Measurements from ENCODE around the gene RASL10A. TPM values are rescaled to one million over a fixed set of nuclear protein-coding genes. Genes with fewer than 3 reads are reported as not detected.

Gene RASL10A
- total and polyA plus RNA-seq, 9 of the 15 experiments (the other 6 are each of a cell fraction or from before 2014, with no cell fraction given): 0.17 to 1.2 (median 0.45) TPM; not detected in 3

DNA sequence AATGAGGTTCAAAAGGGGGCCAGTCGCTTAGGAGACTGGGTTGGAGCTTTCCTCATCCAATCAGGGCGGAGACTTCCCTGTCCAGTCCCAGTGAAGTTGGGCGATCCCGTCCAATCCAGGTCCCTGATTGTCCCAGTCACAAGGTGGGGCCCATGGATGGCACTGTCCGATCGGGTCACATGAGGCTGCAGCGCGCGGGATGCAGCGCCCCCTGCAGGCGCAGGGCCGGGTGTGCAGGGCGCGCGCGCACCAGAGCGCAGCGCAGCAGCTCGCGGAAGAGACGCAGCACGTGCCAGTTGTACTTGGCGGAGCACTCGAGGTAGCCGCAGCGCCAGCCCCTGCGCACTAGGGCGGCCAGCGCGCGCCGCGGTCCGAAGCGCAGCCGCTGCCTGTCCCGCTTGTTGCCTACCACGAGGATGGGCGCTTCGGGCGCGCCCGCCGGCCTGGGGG, 2.3 kb downstream of the RASL10A start (continued):
- TF ChIP-seq, protein P1, sequence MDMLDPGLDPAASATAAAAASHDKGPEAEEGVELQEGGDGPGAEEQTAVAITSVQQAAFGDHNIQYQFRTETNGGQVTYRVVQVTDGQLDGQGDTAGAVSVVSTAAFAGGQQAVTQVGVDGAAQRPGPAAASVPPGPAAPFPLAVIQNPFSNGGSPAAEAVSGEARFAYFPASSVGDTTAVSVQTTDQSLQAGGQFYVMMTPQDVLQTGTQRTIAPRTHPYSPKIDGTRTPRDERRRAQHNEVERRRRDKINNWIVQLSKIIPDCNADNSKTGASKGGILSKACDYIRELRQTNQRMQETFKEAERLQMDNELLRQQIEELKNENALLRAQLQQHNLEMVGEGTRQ (CRISPR knock-in tag; IDR thresholded peaks at IDR 0.05): peak; percentile 47
- 0 out of 2 replicates have a peak, but pooled peaks have one; percentile 27 for TF ChIP-seq NFIC (IDR thresholded peaks at IDR 0.05)
- TF ChIP-seq MCM3 (IDR thresholded peaks at IDR 0.05): no peak
- no peak for TF ChIP-seq ZNF12 (CRISPR knock-in tag; IDR thresholded peaks at IDR 0.05)
- TF ChIP-seq, protein P2, sequence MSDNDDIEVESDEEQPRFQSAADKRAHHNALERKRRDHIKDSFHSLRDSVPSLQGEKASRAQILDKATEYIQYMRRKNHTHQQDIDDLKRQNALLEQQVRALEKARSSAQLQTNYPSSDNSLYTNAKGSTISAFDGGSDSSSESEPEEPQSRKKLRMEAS (CRISPR knock-in tag; IDR thresholded peaks at IDR 0.05): no peak
- TF ChIP-seq, protein P3, sequence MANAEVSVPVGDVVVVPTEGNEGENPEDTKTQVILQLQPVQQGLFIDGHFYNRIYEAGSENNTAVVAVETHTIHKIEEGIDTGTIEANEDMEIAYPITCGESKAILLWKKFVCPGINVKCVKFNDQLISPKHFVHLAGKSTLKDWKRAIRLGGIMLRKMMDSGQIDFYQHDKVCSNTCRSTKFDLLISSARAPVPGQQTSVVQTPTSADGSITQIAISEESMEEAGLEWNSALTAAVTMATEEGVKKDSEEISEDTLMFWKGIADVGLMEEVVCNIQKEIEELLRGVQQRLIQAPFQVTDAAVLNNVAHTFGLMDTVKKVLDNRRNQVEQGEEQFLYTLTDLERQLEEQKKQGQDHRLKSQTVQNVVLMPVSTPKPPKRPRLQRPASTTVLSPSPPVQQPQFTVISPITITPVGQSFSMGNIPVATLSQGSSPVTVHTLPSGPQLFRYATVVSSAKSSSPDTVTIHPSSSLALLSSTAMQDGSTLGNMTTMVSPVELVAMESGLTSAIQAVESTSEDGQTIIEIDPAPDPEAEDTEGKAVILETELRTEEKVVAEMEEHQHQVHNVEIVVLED (CRISPR knock-in tag; IDR thresholded peaks at IDR 0.05): no peak
- TF ChIP-seq KDM5B (IDR thresholded peaks at IDR 0.05; ENCODE audit: insufficient replicate concordance, low read depth, low read length): no peak
- TF ChIP-seq, protein P4, sequence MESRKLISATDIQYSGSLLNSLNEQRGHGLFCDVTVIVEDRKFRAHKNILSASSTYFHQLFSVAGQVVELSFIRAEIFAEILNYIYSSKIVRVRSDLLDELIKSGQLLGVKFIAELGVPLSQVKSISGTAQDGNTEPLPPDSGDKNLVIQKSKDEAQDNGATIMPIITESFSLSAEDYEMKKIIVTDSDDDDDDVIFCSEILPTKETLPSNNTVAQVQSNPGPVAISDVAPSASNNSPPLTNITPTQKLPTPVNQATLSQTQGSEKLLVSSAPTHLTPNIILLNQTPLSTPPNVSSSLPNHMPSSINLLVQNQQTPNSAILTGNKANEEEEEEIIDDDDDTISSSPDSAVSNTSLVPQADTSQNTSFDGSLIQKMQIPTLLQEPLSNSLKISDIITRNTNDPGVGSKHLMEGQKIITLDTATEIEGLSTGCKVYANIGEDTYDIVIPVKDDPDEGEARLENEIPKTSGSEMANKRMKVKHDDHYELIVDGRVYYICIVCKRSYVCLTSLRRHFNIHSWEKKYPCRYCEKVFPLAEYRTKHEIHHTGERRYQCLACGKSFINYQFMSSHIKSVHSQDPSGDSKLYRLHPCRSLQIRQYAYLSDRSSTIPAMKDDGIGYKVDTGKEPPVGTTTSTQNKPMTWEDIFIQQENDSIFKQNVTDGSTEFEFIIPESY (CRISPR knock-in tag; IDR thresholded peaks at IDR 0.05): peak; percentile 100
- TF ChIP-seq, protein P5, sequence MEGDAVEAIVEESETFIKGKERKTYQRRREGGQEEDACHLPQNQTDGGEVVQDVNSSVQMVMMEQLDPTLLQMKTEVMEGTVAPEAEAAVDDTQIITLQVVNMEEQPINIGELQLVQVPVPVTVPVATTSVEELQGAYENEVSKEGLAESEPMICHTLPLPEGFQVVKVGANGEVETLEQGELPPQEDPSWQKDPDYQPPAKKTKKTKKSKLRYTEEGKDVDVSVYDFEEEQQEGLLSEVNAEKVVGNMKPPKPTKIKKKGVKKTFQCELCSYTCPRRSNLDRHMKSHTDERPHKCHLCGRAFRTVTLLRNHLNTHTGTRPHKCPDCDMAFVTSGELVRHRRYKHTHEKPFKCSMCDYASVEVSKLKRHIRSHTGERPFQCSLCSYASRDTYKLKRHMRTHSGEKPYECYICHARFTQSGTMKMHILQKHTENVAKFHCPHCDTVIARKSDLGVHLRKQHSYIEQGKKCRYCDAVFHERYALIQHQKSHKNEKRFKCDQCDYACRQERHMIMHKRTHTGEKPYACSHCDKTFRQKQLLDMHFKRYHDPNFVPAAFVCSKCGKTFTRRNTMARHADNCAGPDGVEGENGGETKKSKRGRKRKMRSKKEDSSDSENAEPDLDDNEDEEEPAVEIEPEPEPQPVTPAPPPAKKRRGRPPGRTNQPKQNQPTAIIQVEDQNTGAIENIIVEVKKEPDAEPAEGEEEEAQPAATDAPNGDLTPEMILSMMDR (IDR thresholded peaks at IDR 0.05 in 2 of 3, conservative IDR thresholded peaks at IDR 0.05 in 1 of 3; ENCODE audit: insufficient read depth in 2 of 3, low read depth in 1 of 3, low read length in 3 of 3): peak; percentile 24 to 53 (median 51); a peak in 4 of 6 replicates
- no peak for TF ChIP-seq ZNF23 (CRISPR knock-in tag; IDR thresholded peaks at IDR 0.05)
- TF ChIP-seq RBFOX2 (IDR thresholded peaks at IDR 0.05; ENCODE audit: low read depth, low read length): peak; percentile 37; the same call in 1 of the 2 replicates
- TF ChIP-seq SMC3 (conservative IDR thresholded peaks at IDR 0.05; ENCODE audit: insufficient read depth, low read depth, low read length): no peak
- no peak for TF ChIP-seq OTX1 (CRISPR knock-in tag; IDR thresholded peaks at IDR 0.05)
- TF ChIP-seq, protein P6, sequence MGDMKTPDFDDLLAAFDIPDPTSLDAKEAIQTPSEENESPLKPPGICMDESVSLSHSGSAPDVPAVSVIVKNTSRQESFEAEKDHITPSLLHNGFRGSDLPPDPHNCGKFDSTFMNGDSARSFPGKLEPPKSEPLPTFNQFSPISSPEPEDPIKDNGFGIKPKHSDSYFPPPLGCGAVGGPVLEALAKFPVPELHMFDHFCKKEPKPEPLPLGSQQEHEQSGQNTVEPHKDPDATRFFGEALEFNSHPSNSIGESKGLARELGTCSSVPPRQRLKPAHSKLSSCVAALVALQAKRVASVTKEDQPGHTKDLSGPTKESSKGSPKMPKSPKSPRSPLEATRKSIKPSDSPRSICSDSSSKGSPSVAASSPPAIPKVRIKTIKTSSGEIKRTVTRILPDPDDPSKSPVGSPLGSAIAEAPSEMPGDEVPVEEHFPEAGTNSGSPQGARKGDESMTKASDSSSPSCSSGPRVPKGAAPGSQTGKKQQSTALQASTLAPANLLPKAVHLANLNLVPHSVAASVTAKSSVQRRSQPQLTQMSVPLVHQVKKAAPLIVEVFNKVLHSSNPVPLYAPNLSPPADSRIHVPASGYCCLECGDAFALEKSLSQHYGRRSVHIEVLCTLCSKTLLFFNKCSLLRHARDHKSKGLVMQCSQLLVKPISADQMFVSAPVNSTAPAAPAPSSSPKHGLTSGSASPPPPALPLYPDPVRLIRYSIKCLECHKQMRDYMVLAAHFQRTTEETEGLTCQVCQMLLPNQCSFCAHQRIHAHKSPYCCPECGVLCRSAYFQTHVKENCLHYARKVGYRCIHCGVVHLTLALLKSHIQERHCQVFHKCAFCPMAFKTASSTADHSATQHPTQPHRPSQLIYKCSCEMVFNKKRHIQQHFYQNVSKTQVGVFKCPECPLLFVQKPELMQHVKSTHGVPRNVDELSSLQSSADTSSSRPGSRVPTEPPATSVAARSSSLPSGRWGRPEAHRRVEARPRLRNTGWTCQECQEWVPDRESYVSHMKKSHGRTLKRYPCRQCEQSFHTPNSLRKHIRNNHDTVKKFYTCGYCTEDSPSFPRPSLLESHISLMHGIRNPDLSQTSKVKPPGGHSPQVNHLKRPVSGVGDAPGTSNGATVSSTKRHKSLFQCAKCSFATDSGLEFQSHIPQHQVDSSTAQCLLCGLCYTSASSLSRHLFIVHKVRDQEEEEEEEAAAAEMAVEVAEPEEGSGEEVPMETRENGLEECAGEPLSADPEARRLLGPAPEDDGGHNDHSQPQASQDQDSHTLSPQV (IDR thresholded peaks at IDR 0.05): no peak
- TF ChIP-seq, protein P7, sequence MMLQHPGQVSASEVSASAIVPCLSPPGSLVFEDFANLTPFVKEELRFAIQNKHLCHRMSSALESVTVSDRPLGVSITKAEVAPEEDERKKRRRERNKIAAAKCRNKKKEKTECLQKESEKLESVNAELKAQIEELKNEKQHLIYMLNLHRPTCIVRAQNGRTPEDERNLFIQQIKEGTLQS (IDR thresholded peaks at IDR 0.05): peak; percentile 66; the same call in 1 of the 2 replicates
- TF ChIP-seq, protein P7 (CRISPR knock-in tag; conservative IDR thresholded peaks at IDR 0.05): no peak

All from K562 (cell line).